ENCODE measurements around the gene KIRREL3.

KIRREL3 gene

GRCh38 chr11:126613272-126613671, 387.3 kb downstream of the KIRREL3 start:
- H3K4me3 ChIP-seq (ENCODE audit: low read length), result no peak overlapping the region
- TF ChIP-seq CTCF (conservative IDR thresholded peaks at IDR 0.05; ENCODE audit: low read length), result no peak
- no peak for DNase-seq (ENCODE audit: low read depth)

GRCh38 chr11:126612671-126613070, 387.9 kb downstream of the KIRREL3 start:
- no peak for TF ChIP-seq CTCF (conservative IDR thresholded peaks at IDR 0.05; ENCODE audit: low read length)
- peak; percentile 47 for DNase-seq (ENCODE audit: low read depth)
- H3K4me3 ChIP-seq (ENCODE audit: low read length), result no peak overlapping the region

GRCh38 chr11:126611438-126611837, 389.1 kb downstream of the KIRREL3 start:
- TF ChIP-seq CTCF (conservative IDR thresholded peaks at IDR 0.05; ENCODE audit: low read length), result no peak
- H3K4me3 ChIP-seq (ENCODE audit: low read length), result no peak overlapping the region
- DNase-seq (ENCODE audit: low read depth), result no peak

GRCh38 chr11:126608658-126609057, 391.9 kb downstream of the KIRREL3 start:
- no peak for TF ChIP-seq CTCF (conservative IDR thresholded peaks at IDR 0.05; ENCODE audit: low read length)
- DNase-seq (ENCODE audit: low read depth), result no peak
- H3K4me3 ChIP-seq (ENCODE audit: low read length), result no peak overlapping the region

- no peak overlapping the region for H3K4me3 ChIP-seq (ENCODE audit: low read length)
- TF ChIP-seq CTCF (conservative IDR thresholded peaks at IDR 0.05; ENCODE audit: low read length), result no peak
- no peak for DNase-seq (ENCODE audit: low read depth)
Measured at GRCh38 chr11:126607776-126608541, 392.6 kb downstream of the KIRREL3 start.

GRCh38 chr11:126607374-126607773, 393.2 kb downstream of the KIRREL3 start:
- DNase-seq (ENCODE audit: low read depth), result peak; percentile 78
- H3K4me3 ChIP-seq (ENCODE audit: low read length), result no peak overlapping the region

More at GRCh38 chr11:126607374-126607773, 393.2 kb downstream of the KIRREL3 start:
- peak; percentile 97 for TF ChIP-seq CTCF (conservative IDR thresholded peaks at IDR 0.05; ENCODE audit: low read length)

All from AG10803 (cell line).